H1 (cell line): ENCODE data around the gene TAPBPL. TPM values are rescaled to one million over a fixed set of nuclear protein-coding genes. Genes with fewer than 3 reads are reported as not detected.

Source experiments
- HDAC2 ChIP-seq, 2 experiments: fragments of 300-600 bp in 1 of 2; sonication (generic) in 1 of 2; IDR thresholded peaks; 2 replicates each; pipeline ENCODE4 v1.6.1; 2011 to 2012; ENCODE audit warnings: low read depth in 2 of 2, low read length in 2 of 2, mild to moderate bottlenecking in 2 of 2, moderate library complexity in 2 of 2, borderline replicate concordance in 1 of 2, inconsistent platforms in 1 of 2
- KDM4A ChIP-seq: IDR thresholded peaks from one replicate; pipeline ENCODE4 v1.7.1; 2012; ENCODE audit warnings: low read depth, mild to moderate bottlenecking, moderate library complexity, low read length, inconsistent platforms; ENCODE audit not compliant: severe bottlenecking
- KDM5A ChIP-seq: fragments of 200-600 bp; IDR thresholded peaks from 2 replicates; pipeline ENCODE4 v1.7.1; 2012; ENCODE audit warnings: mild to moderate bottlenecking, low read length, inconsistent platforms, mixed read lengths
- POLR2A ChIP-seq, 2 experiments: IDR thresholded peaks; 1 replicate in 1 of 2; 2 replicates in 1 of 2; pipeline ENCODE4 v1.6.1; 2011; ENCODE audit warnings: low read depth in 2 of 2, low read length in 2 of 2, mild to moderate bottlenecking in 2 of 2; ENCODE audit errors: control extremely low read depth in 1 of 2
- RNF2 ChIP-seq: fragments of 200-900, 300-1000 bp; sonication (generic); IDR thresholded peaks from 2 replicates; pipeline ENCODE4 v1.7.1; 2016; ENCODE audit warnings: borderline replicate concordance, low read depth, mild to moderate bottlenecking, antibody characterized with exemption, low read length; ENCODE audit not compliant: poor library complexity, severe bottlenecking; ENCODE audit errors: missing control alignments
- SP1 ChIP-seq: IDR thresholded peaks from 2 replicates; pipeline ENCODE4 v1.6.1; 2011; ENCODE audit warnings: low read depth, low read length
- SRF ChIP-seq: IDR thresholded peaks from 2 replicates; pipeline ENCODE4 v1.6.1; 2011; ENCODE audit warnings: mild to moderate bottlenecking, low read depth, low read length, moderate library complexity
- TBP ChIP-seq: IDR thresholded peaks from 2 replicates; pipeline ENCODE4 v1.6.1; 2011; ENCODE audit warnings: low read depth, low read length, improper control_type of control experiment
- polyA plus RNA-seq, 7 experiments: library from polyadenylated mRNA; depleted of rRNA in 3 of 7; stranded (reverse) in 5 of 7; unstranded in 2 of 7; fragments of >200 nt in 5 of 7; fragments of 200-250 nt in 2 of 7; gene quantifications; 1 replicate in 5 of 7; 2 replicates in 1 of 7; 4 replicates in 1 of 7; pipeline versions ENCODE4 v1.2.1 to v1.2.3, GENCODE V29; 2011 to 2013; ENCODE audit warnings: missing spikeins in 2 of 7, mixed read lengths in 2 of 7
- total RNA-seq: library from RNA; stranded (reverse); fragmentation: NEBNext Ultra II Directional; extraction: Animal tissue kit (Norgen Biotek cat#: 25700); gene quantifications from 2 replicates; pipeline ENCODE4 v1.2.1, GENCODE V29; 2021
- TF ChIP-seq, protein P1 (sequence below): fragments of 300-600 bp; sonication (generic); IDR thresholded peaks from 2 replicates; pipeline ENCODE4 v1.7.1; 2012; ENCODE audit warnings: low read length, moderate library complexity, mild to moderate bottlenecking, inconsistent platforms; ENCODE audit not compliant: insufficient replicate concordance

Gene TAPBPL
- total and polyA plus RNA-seq, 2 of the 8 experiments (the other 6 are each of a cell fraction or from before 2014, with no cell fraction given), result 0.61 to 1.5 TPM

DNA sequence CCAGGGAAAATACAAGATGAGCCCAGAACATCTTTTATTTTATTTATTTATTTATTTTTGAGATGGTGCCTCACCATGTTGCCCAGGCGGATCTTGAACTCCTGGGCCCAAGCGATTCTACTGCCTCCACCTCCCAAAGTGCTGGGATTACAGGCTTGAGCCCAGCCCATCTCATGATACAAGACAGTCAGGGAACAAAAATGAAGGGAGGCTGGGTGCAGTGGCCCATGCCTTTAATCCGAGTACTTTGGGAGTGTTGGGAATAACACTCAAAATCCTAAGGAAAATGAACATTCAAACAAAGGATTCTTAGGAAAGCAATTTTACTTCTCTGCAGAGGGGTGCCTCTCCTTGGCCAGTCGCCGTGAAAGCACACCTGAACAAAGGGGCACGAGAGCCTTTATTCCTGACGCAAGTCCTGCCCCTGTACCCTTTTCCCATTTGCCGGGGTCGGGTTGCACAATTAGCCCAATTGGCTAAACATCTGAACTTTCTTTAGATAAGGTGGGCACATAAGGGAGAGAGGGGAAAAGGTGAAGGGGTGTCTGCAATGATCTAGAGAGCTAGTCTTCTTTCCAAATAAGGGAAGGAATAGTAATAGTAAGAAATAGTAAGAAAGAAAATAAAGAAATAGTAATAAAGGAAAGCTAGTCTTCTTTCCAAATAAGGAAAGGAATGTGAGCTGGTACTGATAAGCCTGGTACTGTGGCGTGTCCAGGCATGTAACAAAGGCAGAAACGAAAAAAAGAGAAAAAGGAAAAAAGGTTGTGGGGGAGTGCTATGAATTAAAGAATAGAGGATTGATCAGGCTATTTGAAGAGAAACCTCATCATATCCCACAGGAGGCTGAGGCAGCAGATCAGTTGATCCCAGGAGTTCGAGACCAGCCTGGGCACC is 55.5 kb downstream of the TAPBPL start (continued):
- TF ChIP-seq KDM4A, result no peak
- no peak for TF ChIP-seq SP1
- TF ChIP-seq KDM5A, result no peak
- peak; percentile 74 for TF ChIP-seq TBP
- no peak for TF ChIP-seq HDAC2 (IDR thresholded peaks at IDR 0.05; ENCODE audit: borderline replicate concordance in 1 of 2, low read depth in 2 of 2, low read length in 2 of 2)
- TF ChIP-seq SRF, result peak; percentile 61; the same call in 1 of the 2 replicates
- TF ChIP-seq, protein P1, sequence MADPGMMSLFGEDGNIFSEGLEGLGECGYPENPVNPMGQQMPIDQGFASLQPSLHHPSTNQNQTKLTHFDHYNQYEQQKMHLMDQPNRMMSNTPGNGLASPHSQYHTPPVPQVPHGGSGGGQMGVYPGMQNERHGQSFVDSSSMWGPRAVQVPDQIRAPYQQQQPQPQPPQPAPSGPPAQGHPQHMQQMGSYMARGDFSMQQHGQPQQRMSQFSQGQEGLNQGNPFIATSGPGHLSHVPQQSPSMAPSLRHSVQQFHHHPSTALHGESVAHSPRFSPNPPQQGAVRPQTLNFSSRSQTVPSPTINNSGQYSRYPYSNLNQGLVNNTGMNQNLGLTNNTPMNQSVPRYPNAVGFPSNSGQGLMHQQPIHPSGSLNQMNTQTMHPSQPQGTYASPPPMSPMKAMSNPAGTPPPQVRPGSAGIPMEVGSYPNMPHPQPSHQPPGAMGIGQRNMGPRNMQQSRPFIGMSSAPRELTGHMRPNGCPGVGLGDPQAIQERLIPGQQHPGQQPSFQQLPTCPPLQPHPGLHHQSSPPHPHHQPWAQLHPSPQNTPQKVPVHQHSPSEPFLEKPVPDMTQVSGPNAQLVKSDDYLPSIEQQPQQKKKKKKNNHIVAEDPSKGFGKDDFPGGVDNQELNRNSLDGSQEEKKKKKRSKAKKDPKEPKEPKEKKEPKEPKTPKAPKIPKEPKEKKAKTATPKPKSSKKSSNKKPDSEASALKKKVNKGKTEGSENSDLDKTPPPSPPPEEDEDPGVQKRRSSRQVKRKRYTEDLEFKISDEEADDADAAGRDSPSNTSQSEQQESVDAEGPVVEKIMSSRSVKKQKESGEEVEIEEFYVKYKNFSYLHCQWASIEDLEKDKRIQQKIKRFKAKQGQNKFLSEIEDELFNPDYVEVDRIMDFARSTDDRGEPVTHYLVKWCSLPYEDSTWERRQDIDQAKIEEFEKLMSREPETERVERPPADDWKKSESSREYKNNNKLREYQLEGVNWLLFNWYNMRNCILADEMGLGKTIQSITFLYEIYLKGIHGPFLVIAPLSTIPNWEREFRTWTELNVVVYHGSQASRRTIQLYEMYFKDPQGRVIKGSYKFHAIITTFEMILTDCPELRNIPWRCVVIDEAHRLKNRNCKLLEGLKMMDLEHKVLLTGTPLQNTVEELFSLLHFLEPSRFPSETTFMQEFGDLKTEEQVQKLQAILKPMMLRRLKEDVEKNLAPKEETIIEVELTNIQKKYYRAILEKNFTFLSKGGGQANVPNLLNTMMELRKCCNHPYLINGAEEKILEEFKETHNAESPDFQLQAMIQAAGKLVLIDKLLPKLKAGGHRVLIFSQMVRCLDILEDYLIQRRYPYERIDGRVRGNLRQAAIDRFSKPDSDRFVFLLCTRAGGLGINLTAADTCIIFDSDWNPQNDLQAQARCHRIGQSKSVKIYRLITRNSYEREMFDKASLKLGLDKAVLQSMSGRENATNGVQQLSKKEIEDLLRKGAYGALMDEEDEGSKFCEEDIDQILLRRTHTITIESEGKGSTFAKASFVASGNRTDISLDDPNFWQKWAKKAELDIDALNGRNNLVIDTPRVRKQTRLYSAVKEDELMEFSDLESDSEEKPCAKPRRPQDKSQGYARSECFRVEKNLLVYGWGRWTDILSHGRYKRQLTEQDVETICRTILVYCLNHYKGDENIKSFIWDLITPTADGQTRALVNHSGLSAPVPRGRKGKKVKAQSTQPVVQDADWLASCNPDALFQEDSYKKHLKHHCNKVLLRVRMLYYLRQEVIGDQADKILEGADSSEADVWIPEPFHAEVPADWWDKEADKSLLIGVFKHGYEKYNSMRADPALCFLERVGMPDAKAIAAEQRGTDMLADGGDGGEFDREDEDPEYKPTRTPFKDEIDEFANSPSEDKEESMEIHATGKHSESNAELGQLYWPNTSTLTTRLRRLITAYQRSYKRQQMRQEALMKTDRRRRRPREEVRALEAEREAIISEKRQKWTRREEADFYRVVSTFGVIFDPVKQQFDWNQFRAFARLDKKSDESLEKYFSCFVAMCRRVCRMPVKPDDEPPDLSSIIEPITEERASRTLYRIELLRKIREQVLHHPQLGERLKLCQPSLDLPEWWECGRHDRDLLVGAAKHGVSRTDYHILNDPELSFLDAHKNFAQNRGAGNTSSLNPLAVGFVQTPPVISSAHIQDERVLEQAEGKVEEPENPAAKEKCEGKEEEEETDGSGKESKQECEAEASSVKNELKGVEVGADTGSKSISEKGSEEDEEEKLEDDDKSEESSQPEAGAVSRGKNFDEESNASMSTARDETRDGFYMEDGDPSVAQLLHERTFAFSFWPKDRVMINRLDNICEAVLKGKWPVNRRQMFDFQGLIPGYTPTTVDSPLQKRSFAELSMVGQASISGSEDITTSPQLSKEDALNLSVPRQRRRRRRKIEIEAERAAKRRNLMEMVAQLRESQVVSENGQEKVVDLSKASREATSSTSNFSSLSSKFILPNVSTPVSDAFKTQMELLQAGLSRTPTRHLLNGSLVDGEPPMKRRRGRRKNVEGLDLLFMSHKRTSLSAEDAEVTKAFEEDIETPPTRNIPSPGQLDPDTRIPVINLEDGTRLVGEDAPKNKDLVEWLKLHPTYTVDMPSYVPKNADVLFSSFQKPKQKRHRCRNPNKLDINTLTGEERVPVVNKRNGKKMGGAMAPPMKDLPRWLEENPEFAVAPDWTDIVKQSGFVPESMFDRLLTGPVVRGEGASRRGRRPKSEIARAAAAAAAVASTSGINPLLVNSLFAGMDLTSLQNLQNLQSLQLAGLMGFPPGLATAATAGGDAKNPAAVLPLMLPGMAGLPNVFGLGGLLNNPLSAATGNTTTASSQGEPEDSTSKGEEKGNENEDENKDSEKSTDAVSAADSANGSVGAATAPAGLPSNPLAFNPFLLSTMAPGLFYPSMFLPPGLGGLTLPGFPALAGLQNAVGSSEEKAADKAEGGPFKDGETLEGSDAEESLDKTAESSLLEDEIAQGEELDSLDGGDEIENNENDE, result no peak
- TF ChIP-seq POLR2A (IDR thresholded peaks at IDR 0.05; ENCODE audit: control extremely low read depth in 1 of 2, low read depth in 2 of 2, low read length in 2 of 2), result peak in 1 of 2 experiments; percentile 70; a peak in 2 of 3 replicates
- TF ChIP-seq RNF2, result no peak
